Stimulated activated CD8-positive, alpha-beta memory T cell treated with anti-CD3 and anti-CD28 coated beads, Interleukin-15, amount 100 ng/mL, for 24 hours (primary cell): ENCODE measurements around the gene VSTM2B.

Experiments used
- DNase-seq: peaks from one replicate; pipeline ENCODE4 v3.0.0-alpha.2; 2020; ENCODE audit warnings: low read depth

The VSTM2B gene

GRCh38 chr19:29516358-29516725 is 9.5 kb upstream of the VSTM2B start:
- DNase-seq: no peak

GRCh38 chr19:29516821-29517395 is 8.9 kb upstream of the VSTM2B start:
- no peak for DNase-seq

GRCh38 chr19:29517412-29517811 is 8.4 kb upstream of the VSTM2B start:
- no peak for DNase-seq

GRCh38 chr19:29517946-29518345 is 7.8 kb upstream of the VSTM2B start:
- DNase-seq: no peak

GRCh38 chr19:29519146-29519545 is 6.6 kb upstream of the VSTM2B start:
- DNase-seq: no peak

GRCh38 chr19:29519931-29520330 is 5.9 kb upstream of the VSTM2B start:
- DNase-seq: no peak

- DNase-seq: no peak
These were observed 5.4 kb upstream of the VSTM2B start for GRCh38 chr19:29520390-29520789.

- no peak for DNase-seq
These were observed 4.3 kb upstream of the VSTM2B start for GRCh38 chr19:29521291-29522075.

- DNase-seq: no peak
These were observed 2.2 kb upstream of the VSTM2B start for GRCh38 chr19:29523568-29523967.

GRCh38 chr19:29524201-29524911 is 1.4 kb upstream of the VSTM2B start:
- DNase-seq: no peak

GRCh38 chr19:29524912-29525831 is 622 bp upstream of the VSTM2B start:
- DNase-seq: no peak

GRCh38 chr19:29526730-29527499 is 1.1 kb downstream of the VSTM2B start:
- no peak for DNase-seq

GRCh38 chr19:29527500-29528328 is 1.9 kb downstream of the VSTM2B start:
- DNase-seq: no peak

GRCh38 chr19:29528350-29528945 is 2.7 kb downstream of the VSTM2B start:
- peak; percentile 48 for DNase-seq

- no peak for DNase-seq
These were observed 3.3 kb downstream of the VSTM2B start for GRCh38 chr19:29528946-29529645.

GRCh38 chr19:29529646-29530539 is 4.1 kb downstream of the VSTM2B start:
- DNase-seq: no peak

- no peak for DNase-seq
These were observed 5.0 kb downstream of the VSTM2B start for GRCh38 chr19:29530540-29531457.
